Left lung (tissue), 10 donors: ENCODE measurements around the gene THBD. TPM values are rescaled to one million over a fixed set of nuclear protein-coding genes. Genes with fewer than 3 reads are reported as not detected.

ENCODE experiments used
- ATAC-seq: fragments of 200-7000 bp; cut with Tn5 transposase; one replicate; pipeline ENCODE4 v1.9.1; 2020; ENCODE audit warnings: moderate library complexity
- DNase-seq, 4 donors: peaks; one replicate each; pipeline ENCODE4 v3.0.0-alpha.2; 2013 to 2020
- H3K27ac ChIP-seq, 2 donors: fragments of 200-600 bp; sonication (generic) in 1 of 2; one replicate each; pipeline versions ENCODE4 v1.5.0 to v1.8.0; 2020 to 2021
- H3K27me3 ChIP-seq, 2 donors: fragments of 200-600 bp; sonication (generic) in 1 of 2; one replicate each; pipeline versions ENCODE4 v1.5.0 to v1.8.0; 2020 to 2021
- H3K36me3 ChIP-seq, 2 donors: fragments of 200-600 bp; sonication (generic) in 1 of 2; one replicate each; pipeline versions ENCODE4 v1.5.0 to v1.8.0; 2020 to 2021
- H3K4me1 ChIP-seq, 2 donors: fragments of 200-600 bp; one replicate each; pipeline ENCODE4 v1.8.0; 2021
- H3K4me3 ChIP-seq, 2 donors: fragments of 200-600 bp; sonication (generic) in 1 of 2; one replicate each; pipeline versions ENCODE4 v1.5.0 to v1.8.0; 2020 to 2021; ENCODE audit warnings: mild to moderate bottlenecking in 1 of 2
- H3K9me3 ChIP-seq, 2 donors: fragments of 200-600 bp; sonication (generic) in 1 of 2; one replicate each; pipeline versions ENCODE4 v1.5.0 to v1.8.0; 2020 to 2021
- intact Hi-C, 2 donors: fragments of 100-400 bp; cut with DNase I; formaldehyde crosslinking; loops; one replicate each; pipeline versions ENCODE4 v1.11.2 to v1.14.2; 2022
- polyA plus RNA-seq, 6 donors: library from polyadenylated mRNA; unstranded; fragments of 120-200 nt; gene quantifications; one replicate each; pipeline ENCODE4 v1.2.1, GENCODE V29; 2013; ENCODE audit not compliant: insufficient read length in 6 of 6
- total RNA-seq, 2 donors: library from RNA; stranded (reverse); fragmentation: NEBNext Ultra II Directional; extraction: Animal tissue kit (Norgen Biotek cat#: 25700); gene quantifications; one replicate each; pipeline ENCODE4 v1.2.1, GENCODE V29; 2021
- TF ChIP-seq, protein P1 (sequence below), 2 donors: fragments of 200-600 bp; sonication (generic) in 1 of 2; IDR thresholded peaks; one replicate each; pipeline versions ENCODE4 v1.5.0 to v1.8.0; 2021; ENCODE audit warnings: antibody characterized with exemption in 2 of 2
- donor health status: DM: no; HTN: yes; CAD: no.
- donor health status: DM: no; HTN: no; CAD: no.

Gene THBD
- total and polyA plus RNA-seq, 8 donors = 27.3 to 77.4 (median 47.2) TPM

DNA sequence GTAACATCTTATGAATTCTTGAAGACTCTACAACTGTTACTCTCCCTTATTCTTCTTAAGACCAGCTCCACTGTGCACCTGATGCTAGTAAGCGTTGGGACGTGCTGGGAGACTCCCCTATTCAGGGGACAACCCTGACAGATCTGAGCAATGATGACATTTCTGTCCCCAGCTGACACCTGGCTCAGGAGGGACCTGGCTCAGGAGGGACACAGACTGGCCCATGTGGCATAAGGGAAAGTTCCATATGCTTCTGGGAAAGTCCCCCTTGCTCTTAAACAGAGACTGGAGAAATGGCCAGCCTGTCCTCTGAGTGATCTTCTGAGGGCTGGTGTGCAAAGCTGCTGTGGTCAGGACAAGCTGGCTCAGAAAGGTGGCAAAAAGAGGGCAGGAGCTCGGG lies 46.6 kb upstream of the THBD start:
- TF ChIP-seq, protein P1, sequence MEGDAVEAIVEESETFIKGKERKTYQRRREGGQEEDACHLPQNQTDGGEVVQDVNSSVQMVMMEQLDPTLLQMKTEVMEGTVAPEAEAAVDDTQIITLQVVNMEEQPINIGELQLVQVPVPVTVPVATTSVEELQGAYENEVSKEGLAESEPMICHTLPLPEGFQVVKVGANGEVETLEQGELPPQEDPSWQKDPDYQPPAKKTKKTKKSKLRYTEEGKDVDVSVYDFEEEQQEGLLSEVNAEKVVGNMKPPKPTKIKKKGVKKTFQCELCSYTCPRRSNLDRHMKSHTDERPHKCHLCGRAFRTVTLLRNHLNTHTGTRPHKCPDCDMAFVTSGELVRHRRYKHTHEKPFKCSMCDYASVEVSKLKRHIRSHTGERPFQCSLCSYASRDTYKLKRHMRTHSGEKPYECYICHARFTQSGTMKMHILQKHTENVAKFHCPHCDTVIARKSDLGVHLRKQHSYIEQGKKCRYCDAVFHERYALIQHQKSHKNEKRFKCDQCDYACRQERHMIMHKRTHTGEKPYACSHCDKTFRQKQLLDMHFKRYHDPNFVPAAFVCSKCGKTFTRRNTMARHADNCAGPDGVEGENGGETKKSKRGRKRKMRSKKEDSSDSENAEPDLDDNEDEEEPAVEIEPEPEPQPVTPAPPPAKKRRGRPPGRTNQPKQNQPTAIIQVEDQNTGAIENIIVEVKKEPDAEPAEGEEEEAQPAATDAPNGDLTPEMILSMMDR (IDR thresholded peaks at IDR 0.05) = no peak
- Histone ChIP-seq H3K4me1 (peaks cover 0 to 39% of the 10 kb centered on the region in 2 donors), H3K27me3 (no peaks in the 10 kb centered on the region), H3K9me3 (no peaks in the 10 kb centered on the region), H3K4me3 (no peak overlapping the region), H3K36me3 (no peaks in the 10 kb centered on the region), H3K27ac (no peak overlapping the region)
- intact Hi-C loops = no loop called here
- DNase-seq (no peak), ATAC-seq (no peak)

DNA sequence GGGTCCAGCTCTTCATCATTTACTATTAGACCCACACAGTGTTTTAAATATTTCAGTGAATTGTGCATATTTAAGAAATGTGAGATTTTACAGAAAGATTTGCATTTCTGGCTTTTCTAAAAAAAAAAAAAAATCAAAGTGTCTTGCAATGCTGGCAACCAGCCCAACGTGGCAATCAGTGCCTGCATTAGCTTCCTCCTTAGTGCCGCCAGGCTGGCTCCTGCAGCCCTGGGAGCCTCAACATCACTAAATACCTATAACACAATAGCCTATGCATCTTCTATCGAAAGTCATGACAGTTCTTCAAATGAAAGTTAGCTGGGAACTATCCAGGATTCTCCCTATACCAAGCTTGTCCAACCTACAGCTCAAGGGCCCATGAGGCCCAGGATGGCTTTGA lies 46.0 kb upstream of the THBD start:
- Histone ChIP-seq H3K9me3 (no peaks in the 10 kb centered on the region), H3K27ac (no peak overlapping the region), H3K4me1 (peaks cover 0 to 39% of the 10 kb centered on the region in 2 donors), H3K4me3 (no peak overlapping the region), H3K36me3 (no peaks in the 10 kb centered on the region), H3K27me3 (no peaks in the 10 kb centered on the region)
- intact Hi-C loops = no loop called here
- ATAC-seq = peak; percentile 26
- DNase-seq = no peak
- TF ChIP-seq, protein P1 (IDR thresholded peaks at IDR 0.05) = no peak

DNA sequence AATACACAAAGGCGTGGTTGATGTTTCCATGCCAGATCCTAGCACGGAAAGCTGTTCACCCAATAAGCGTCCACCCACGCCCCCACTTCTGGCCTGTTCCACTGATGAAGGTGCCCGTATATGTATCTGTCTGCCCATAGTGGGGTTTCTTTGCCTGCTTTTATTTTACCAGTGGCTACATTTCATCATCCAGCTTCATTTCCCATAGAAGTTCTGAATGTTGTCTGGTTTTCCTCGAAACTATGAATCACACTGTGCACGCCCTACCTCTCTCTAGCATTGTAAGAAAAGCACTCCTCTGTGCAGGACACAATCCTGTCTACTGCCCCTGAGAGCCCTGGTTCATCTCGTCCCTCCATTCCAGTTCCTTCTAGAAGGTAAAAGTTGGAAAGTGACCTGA lies 45.5 kb upstream of the THBD start:
- Histone ChIP-seq H3K9me3 (no peaks in the 10 kb centered on the region), H3K27me3 (no peaks in the 10 kb centered on the region), H3K4me1 (peaks cover 0 to 39% of the 10 kb centered on the region in 2 donors), H3K27ac (no peak overlapping the region), H3K36me3 (no peaks in the 10 kb centered on the region), H3K4me3 (no peak overlapping the region)
- ATAC-seq (peak; percentile 35), DNase-seq (no peak)
- intact Hi-C loops = no loop called here
- TF ChIP-seq, protein P1 (IDR thresholded peaks at IDR 0.05) = no peak

DNA sequence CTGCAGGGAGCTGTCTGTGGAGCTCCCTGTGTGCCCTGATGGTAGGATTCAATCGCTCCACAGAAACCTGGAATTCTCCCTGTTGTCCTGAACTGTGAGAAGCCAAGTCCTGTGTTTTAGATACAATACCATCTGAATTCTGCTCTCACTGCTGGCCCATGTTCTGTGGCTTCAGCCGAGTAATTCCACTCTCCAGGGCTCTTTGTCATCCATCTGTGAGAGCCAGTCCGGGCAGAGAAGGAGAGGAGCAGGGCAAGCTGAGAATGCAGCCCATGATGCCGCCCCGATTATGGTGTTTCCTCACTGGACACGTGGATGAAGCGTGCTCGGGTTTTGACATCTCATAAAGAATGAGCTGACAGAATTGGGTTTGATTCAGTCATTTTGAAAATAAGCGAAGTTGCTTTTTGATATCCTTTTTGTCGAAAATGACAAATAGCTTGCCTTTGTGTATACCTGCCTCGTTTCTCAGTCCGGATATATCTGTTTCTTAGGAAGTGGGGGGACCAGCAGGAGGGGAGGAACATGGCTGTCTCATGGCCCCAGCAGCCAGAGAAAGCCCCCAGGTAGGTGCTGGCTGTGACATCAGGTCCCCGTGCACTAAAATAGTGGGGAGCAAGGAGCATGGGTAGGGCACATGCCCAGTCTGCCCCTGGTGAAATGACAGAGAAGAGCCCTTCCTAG lies 44.9 kb upstream of the THBD start:
- TF ChIP-seq, protein P1 (IDR thresholded peaks at IDR 0.05) = no peak
- H3K36me3 ChIP-seq = no peaks in the 10 kb centered on the region
- intact Hi-C loops = no loop called here
- peaks cover 0 to 39% of the 10 kb centered on the region in 2 donors for H3K4me1 ChIP-seq
- no peak for DNase-seq
- no peaks in the 10 kb centered on the region for H3K27me3 ChIP-seq
- no peak for ATAC-seq
- H3K9me3 ChIP-seq = no peaks in the 10 kb centered on the region
- no peak overlapping the region for H3K4me3 ChIP-seq
- no peak overlapping the region for H3K27ac ChIP-seq

DNA sequence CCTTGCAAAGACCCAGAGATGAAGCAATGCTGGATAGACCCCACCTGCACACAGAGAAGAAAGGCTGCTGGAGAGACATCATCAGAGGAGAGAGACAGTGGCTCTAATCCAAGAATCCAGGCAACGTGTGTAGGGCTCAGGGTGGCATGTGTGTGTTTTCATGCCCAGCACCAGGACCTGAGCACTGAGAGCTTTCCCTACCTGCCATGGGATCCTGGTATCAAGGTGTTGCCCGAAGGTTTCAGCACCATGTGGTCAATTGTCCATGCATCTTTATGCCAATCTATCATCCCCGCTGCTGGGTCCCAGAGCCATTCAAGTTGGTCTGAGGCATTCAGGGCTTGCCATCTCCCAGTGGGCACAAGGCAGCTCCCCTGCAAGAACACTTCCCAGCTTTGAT lies 44.1 kb upstream of the THBD start:
- no peak overlapping the region for H3K27ac ChIP-seq

More for the DNA sequence above, 44.1 kb upstream of the THBD start:
- TF ChIP-seq, protein P1 (IDR thresholded peaks at IDR 0.05) = no peak
- H3K27me3 ChIP-seq = no peaks in the 10 kb centered on the region
- intact Hi-C loops = no loop called here
- H3K4me1 ChIP-seq = peaks cover 0 to 39% of the 10 kb centered on the region in 2 donors
- ATAC-seq (no peak), DNase-seq (no peak)
- H3K36me3 ChIP-seq = no peaks in the 10 kb centered on the region
- H3K9me3 ChIP-seq = no peaks in the 10 kb centered on the region
- no peak overlapping the region for H3K4me3 ChIP-seq
